Activated CD4-positive, alpha-beta memory T cell treated with anti-CD3 and anti-CD28 coated beads, Interleukin-2, amount 10 ng/mL, durations not matched to agents 7 days and 5 days (primary cell): ENCODE measurements around the gene ZMYND8. TPM values are rescaled to one million over a fixed set of nuclear protein-coding genes. Genes with fewer than 3 reads are reported as not detected.
"Not testable (repeated sequence)": the region's sequence is repeated elsewhere in the genome, so short reads cannot be mapped to it uniquely, and the experiment has no call there.

Experiments
- CTCF ChIA-PET: fragments of 350-600 bp; sonication (Branson Sonifier 250); formaldehyde crosslinking; loops from one replicate; lab custom pipeline; 2021; ENCODE audit warnings: antibody characterized with exemption, inconsistent platforms; lab: Charles Lee
- POLR2A ChIA-PET: fragments of 350-600 bp; sonication (Branson Sonifier 250); formaldehyde crosslinking; loops from one replicate; lab custom pipeline; 2021; ENCODE audit warnings: antibody characterized with exemption; lab: Charles Lee
- DNase-seq: peaks from one replicate; pipeline ENCODE4 v3.0.0-alpha.2; 2020
- H3K27ac Mint-ChIP-seq: one replicate; pipeline ENCODE4 v1.8.0; 2021; ENCODE audit warnings: mild to moderate bottlenecking, mixed read lengths
- H3K27me3 Mint-ChIP-seq: one replicate; pipeline ENCODE4 v1.8.0; 2021; ENCODE audit warnings: mixed read lengths
- H3K36me3 Mint-ChIP-seq: one replicate; pipeline ENCODE4 v1.8.0; 2021; ENCODE audit warnings: low read depth, mixed read lengths
- H3K4me1 Mint-ChIP-seq: one replicate; pipeline ENCODE4 v1.8.0; 2021; ENCODE audit warnings: mixed read lengths
- H3K4me3 Mint-ChIP-seq: one replicate; pipeline ENCODE4 v1.8.0; 2021; ENCODE audit warnings: mild to moderate bottlenecking, mixed read lengths
- H3K9me3 Mint-ChIP-seq: one replicate; pipeline ENCODE4 v1.8.0; 2021; ENCODE audit warnings: mixed read lengths
- total RNA-seq, 2 experiments: library from RNA; stranded (reverse); gene quantifications; one replicate each; pipeline ENCODE4 v1.2.3, GENCODE V29; 2021

The ZMYND8 gene
- total RNA-seq, 2 experiments from 2014 or later: 37.8 to 44.2 TPM

DNA sequence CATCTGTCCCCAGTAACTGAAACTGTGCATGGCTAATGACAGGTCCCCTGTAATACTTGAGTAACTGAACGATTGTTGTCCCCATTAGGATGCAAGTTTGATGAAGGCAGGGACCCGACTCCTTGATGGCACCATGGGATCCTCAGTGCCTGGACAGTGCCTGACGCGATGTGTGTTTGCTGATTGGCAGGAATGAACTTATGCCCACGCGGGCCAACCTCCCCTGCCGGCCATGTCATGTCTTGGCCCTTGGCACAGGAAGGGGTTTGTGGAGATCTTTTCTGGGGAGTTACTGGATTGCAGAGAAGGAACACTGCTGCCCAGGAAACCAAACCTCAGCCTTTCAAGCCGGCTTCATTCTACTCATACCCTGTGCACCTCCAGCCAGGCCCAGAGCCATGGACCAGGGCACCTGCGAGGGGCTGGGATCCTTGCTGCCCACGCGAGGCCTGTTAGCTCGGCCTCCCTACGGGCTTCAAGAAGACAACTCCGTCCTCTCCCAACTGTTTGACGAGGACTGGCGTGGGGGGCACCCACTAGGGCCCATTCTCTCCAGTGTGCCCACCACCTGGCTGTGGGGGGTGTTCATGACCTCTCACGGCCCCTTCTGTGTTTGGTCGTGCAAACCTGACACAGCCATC, 147.8 kb downstream of the ZMYND8 start:
- ChIA-PET CTCF (interaction anchor here (0.6 to 2.3 kb wide), 3 partner anchors 9 to 176 kb away, joined by 3 to 8 read pairs (median 3); no protein-coding TSS in a partner anchor), POLR2A (interaction anchor here (0.6 kb wide), 1 partner anchor 14 kb away, joined by 3 read pairs; no protein-coding TSS in a partner anchor)
- no peak for DNase-seq
- no peak overlapping the region for H3K27ac Mint-ChIP-seq
- H3K27me3 Mint-ChIP-seq: no peaks in the 10 kb centered on the region
- H3K36me3 Mint-ChIP-seq: peaks cover 9% of the 10 kb centered on the region
- H3K4me1 Mint-ChIP-seq: no peaks in the 10 kb centered on the region
- H3K9me3 Mint-ChIP-seq: no peaks in the 10 kb centered on the region
- no peak overlapping the region for H3K4me3 Mint-ChIP-seq

DNA sequence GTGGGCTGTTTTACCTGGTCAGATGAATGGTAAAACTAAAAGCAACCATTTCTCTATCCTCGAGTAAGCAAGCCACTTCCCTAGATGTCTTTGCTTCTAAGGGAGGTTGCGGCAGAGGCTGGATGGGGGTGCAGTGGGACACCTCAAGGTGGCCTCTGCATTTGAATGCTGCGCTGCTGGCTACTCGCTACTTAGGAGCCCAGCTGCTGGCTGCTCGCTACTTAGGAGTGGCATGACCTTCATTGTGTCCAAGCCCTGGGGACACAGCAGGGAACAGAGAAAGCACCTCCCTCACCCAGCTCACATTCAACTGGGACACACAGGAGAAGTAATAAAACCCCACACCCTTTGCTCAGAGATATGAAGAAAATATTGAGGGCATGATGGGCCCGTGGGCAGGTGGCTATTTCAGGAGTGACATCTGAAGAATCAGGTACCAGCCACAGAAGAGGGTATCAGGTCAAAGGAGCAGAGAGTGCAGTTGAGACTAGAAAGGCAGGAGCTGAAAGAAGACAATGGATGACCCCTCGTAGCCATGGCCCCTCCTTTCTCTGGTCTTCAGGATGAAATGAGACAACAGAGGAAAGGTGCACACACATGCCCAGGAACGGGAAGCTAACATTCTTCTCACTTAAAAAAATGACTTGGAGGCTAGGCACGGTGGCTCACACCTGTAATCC, 149.4 kb downstream of the ZMYND8 start:
- Mint-ChIP-seq H3K27me3 (no peaks in the 10 kb centered on the region), H3K27ac (no peak overlapping the region), H3K9me3 (no peaks in the 10 kb centered on the region), H3K4me1 (no peaks in the 10 kb centered on the region), H3K4me3 (no peak overlapping the region), H3K36me3 (peaks cover 9% of the 10 kb centered on the region)
- DNase-seq: no peak
- ChIA-PET CTCF (interaction anchor here (2.3 kb wide), 1 partner anchor 177 kb away, joined by 8 read pairs; no protein-coding TSS in a partner anchor), POLR2A (no interaction called here)

DNA sequence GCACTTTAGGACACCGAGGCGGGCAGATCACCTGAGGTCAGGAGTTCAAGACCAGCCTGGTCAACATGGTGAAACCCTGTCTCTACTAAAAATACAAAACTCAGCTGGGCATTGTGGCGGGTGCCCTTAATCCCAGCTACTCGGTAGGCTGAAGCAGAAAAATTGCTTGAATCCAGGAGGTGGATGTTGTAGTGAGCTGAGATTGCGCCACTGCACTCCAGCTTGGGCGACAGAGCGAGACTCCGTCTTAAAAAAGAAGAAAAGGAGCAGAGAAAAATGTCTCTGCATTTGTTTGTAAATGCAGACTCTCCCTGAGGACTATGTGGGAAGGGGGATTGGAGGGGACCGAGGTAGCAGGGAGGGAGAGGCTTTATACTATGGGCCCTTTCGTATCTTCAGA, 149.9 kb downstream of the ZMYND8 start:
- not testable (repeated sequence) for DNase-seq, H3K27ac Mint-ChIP-seq, H3K4me3 Mint-ChIP-seq, H3K4me1 Mint-ChIP-seq, H3K9me3 Mint-ChIP-seq, H3K36me3 Mint-ChIP-seq, H3K27me3 Mint-ChIP-seq
- ChIA-PET POLR2A (interaction anchor here (0.6 kb wide), 1 partner anchor 67 kb away, joined by 3 read pairs; no protein-coding TSS in a partner anchor), CTCF (interaction anchor here (2.3 kb wide), 1 partner anchor 178 kb away, joined by 8 read pairs; no protein-coding TSS in a partner anchor)

DNA sequence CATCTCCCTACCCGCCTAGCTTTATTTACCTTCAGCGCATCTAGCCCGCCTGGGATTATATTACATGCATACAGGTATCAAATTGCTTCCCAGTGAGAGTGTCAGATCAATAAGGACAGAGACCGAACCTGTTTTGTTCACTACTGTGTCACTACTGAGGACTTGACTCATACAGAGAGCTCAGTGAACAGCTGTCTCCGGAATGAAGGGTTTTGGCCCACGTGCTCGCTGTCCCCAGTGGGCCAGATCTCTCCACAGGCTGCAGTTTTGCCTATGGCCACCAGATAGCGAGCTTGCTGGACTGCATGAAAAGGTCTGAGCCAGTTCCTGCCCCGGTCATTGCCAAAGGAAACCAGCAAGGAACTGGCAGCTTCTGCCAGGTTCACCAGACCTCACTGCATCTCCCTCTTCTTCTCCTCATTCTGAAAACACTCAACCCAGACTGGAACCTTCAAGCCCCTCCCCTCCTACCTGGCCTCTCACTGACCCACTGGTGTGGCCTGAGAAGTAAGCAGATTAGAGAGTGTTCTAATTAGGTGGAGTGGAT, 150.8 kb downstream of the ZMYND8 start:
- no peak overlapping the region for H3K27ac Mint-ChIP-seq
- no peaks in the 10 kb centered on the region for H3K4me1 Mint-ChIP-seq
- no peaks in the 10 kb centered on the region for H3K27me3 Mint-ChIP-seq
- H3K4me3 Mint-ChIP-seq: no peak overlapping the region
- H3K36me3 Mint-ChIP-seq: peaks cover 9% of the 10 kb centered on the region
- CTCF ChIA-PET: interaction anchor here (0.7 to 2.5 kb wide), 3 partner anchors 9 to 334 kb away, joined by 3 to 15 read pairs (median 4); no protein-coding TSS in a partner anchor
- POLR2A ChIA-PET: no interaction called here
- H3K9me3 Mint-ChIP-seq: no peaks in the 10 kb centered on the region
- no peak for DNase-seq

DNA sequence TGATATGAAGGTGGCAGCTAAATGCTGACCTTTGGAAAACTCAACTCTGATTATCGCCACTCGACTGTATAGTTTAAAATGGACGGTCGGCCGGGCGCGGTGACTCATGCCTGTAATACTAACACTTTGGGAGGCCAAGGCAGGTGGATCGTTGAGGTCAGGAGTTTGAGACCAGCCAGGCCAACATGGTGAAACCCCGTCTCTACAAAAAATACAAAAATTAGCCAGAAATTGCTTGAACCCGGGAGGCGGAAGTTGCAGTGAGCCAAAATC, 151.7 kb downstream of the ZMYND8 start:
- POLR2A ChIA-PET, H3K4me3 Mint-ChIP-seq, H3K27ac Mint-ChIP-seq, DNase-seq, H3K9me3 Mint-ChIP-seq, H3K27me3 Mint-ChIP-seq, H3K36me3 Mint-ChIP-seq, H3K4me1 Mint-ChIP-seq: not testable (repeated sequence)
- CTCF ChIA-PET: interaction anchor here (0.7 to 2.5 kb wide), 3 partner anchors 9 to 335 kb away, joined by 3 to 15 read pairs (median 4); no protein-coding TSS in a partner anchor

DNA sequence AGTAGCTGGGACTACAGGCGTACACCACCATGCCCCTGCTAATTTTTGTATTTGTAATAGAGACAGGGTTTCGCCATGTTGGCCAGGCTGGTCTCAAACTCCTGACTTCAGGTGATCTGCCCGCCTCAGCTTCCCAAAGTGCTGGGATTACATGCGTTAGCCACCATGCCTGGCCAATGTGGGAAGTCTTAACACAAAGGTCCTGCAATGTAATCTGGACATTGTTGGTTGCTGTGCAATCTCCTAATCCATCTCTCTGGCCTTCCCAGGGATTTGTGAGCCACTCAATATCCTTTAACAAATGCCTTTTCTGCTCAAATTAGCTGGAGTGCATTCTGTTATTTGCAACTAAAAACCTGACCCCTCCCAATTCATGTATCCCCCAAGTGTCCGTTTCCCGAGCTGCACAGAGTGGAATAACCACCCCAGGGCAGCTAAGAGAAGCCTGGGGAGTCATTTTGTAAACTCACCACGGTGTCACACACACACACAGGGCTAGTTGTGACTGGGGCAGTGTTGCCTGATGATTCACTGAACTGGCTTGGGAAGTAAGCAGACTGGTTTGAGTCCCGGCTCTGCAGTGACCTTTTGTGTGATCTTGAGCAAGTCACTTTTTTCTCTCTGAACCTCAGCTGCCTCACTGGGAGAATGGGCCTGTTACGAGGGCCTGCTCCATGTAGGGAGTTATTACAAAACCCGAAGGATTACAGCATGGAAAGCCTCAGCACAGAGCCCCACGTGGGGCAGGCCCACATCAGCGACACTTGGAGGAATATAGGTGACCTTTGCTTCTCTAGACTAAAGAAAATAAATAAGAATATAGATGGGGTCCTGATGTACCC, 152.3 kb downstream of the ZMYND8 start:
- H3K36me3 Mint-ChIP-seq: no peaks in the 10 kb centered on the region
- ChIA-PET CTCF (interaction anchor here (2.5 kb wide), 1 partner anchor 180 kb away, joined by 15 read pairs; no protein-coding TSS in a partner anchor), POLR2A (no interaction called here)
- H3K4me3 Mint-ChIP-seq: no peak overlapping the region
- no peaks in the 10 kb centered on the region for H3K9me3 Mint-ChIP-seq
- no peaks in the 10 kb centered on the region for H3K4me1 Mint-ChIP-seq
- H3K27ac Mint-ChIP-seq: no peak overlapping the region
- no peaks in the 10 kb centered on the region for H3K27me3 Mint-ChIP-seq
- no peak for DNase-seq

DNA sequence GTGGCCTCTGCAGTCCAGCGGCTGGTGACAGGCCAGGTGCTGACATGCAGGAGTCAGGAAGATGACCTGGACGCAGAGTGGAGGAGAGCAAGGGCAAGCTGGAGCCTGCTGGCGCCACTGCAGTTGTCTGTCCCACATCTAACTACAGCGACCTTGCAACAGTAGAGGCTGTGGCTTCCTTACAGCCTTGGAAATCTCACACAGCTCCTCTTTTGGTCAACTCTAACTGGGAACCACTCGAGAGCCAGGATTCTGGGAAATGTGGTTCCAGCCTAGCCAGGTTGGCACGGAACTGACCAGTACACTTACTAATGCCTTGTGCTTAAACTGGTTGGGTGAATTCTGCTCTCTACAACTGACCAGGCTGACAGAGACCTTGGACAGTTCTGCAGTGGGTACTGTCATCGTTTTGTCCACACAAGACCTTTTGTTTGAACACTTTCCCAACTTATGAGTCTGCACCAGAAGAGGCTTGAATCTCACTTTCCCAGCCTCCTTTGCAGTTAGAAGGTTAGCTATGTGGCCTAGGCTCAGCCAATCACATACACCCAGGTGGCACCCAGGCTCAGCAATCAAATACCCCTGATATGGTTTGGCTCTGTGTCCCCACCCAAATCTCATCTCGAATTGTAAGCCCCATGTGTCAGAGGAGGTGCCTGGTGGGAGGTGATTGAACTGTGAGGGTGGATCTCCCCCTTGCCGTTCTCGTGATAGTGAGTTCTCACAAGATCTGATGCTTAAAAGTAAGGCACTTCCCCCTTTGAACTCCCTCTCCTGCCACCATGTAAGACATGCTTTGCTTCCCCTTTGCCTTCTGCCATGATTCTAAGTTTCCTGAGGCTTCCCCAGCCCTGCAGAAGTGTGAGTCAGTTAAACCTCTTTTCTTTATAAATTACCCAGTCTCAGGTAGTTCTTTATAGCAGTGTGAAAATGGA, 153.5 kb downstream of the ZMYND8 start:
- no peak for DNase-seq
- Mint-ChIP-seq H3K4me3 (no peak overlapping the region), H3K9me3 (no peaks in the 10 kb centered on the region), H3K27me3 (no peaks in the 10 kb centered on the region), H3K27ac (no peak overlapping the region), H3K4me1 (peaks cover 4% of the 10 kb centered on the region), H3K36me3 (no peaks in the 10 kb centered on the region)
- CTCF ChIA-PET: interaction anchor here (0.6 kb wide), 1 partner anchor 792 kb away, joined by 3 read pairs; no protein-coding TSS in a partner anchor
- POLR2A ChIA-PET: interaction anchor here (0.6 kb wide), 1 partner anchor 30 kb away, joined by 3 read pairs; no protein-coding TSS in a partner anchor

DNA sequence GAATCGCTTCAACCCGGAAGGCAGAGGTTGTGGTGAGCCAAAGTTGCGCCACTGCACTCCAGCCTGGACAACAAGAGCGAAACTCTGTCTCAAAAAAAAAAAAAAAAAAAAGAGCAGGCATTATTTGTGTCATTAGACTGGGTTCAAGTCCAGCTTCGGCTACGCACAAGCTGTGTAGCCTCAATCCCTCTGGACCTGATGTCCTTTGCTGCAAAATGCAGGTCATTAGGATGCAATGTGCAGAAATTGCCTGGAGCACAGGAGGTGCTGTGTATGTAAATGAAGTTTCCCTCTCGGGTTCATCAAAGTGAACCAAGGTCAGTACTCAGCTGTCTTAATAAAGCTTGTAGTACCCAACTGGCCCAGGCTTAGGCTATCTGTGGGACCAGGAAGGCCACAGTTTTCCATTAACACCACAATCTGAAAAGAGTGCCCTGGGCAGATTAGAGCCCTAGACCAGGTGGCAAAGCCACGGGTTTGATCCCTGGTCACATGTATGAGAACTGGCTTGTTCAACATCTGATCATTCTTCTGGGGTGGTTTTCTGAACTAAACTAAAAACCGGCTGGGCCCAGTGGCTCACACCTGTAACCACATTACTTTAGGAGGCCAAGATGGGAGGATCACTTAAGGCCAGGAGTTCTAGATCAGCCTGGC, 155.3 kb downstream of the ZMYND8 start:
- Mint-ChIP-seq H3K27ac (no peak overlapping the region), H3K36me3 (no peaks in the 10 kb centered on the region), H3K4me3 (no peak overlapping the region), H3K9me3 (no peaks in the 10 kb centered on the region), H3K27me3 (no peaks in the 10 kb centered on the region), H3K4me1 (peaks cover 10% of the 10 kb centered on the region)
- ChIA-PET POLR2A (no interaction called here), CTCF (interaction anchor here (1.0 to 1.4 kb wide), 2 partner anchors 183 to 447 kb away, joined by 3 to 6 read pairs; no protein-coding TSS in a partner anchor)
- no peak for DNase-seq

DNA sequence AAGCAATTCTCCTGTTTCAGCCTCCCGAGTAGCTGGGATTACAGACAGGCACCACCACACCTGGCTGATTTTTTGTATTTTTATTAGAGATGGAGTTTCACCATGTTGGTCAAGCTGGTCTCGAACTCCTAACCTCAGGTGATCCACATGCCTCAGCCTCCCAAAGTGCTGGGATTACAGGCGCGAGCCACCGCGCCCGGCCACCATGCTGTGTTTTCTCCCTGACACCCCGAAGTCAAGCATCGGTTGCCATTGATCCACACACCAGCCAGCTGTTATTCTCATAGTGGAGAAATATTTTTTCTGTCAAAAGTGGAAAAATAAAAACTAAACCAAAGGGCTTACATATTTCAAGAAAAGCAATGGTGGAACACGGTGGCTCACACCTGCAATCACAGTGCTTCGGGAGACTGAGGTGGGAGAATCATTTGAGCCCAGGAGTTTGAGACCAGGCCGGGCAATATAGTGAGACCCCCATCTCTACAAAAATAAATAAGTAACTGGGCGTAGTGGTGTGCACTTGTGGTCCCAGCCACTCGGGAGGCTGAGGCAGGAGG, 157.4 kb downstream of the ZMYND8 start:
- DNase-seq: no peak
- peaks cover 3% of the 10 kb centered on the region for H3K27me3 Mint-ChIP-seq
- H3K4me3 Mint-ChIP-seq: no peak overlapping the region
- no peaks in the 10 kb centered on the region for H3K9me3 Mint-ChIP-seq
- no peak overlapping the region for H3K27ac Mint-ChIP-seq
- H3K36me3 Mint-ChIP-seq: no peaks in the 10 kb centered on the region
- peaks cover 12% of the 10 kb centered on the region for H3K4me1 Mint-ChIP-seq
- CTCF ChIA-PET: interaction anchor here (0.8 to 4.0 kb wide), 5 partner anchors 21 to 421 kb away, joined by 3 to 77 read pairs (median 4); no protein-coding TSS in a partner anchor
- POLR2A ChIA-PET: interaction anchor here (1.2 kb wide), 1 partner anchor 15 kb away, joined by 3 read pairs; no protein-coding TSS in a partner anchor

DNA sequence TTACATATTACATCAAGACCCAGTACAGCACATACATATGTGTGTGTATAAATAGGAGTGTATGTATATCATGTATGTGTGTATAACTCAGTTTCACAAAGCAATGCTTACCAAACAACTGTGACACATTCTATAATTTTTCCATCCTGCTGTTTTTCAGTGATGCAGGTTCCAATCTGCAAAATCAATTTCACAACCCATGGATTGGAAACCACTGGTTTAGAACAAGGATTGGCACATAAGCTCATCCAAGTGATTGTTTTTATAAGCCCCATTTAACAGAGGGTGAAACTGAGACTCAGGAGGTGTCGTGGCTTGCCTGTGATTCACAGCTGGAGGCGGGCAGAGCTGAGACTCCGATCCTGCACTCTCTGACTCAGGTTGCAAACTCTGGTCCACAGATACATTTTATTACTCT, 158.2 kb downstream of the ZMYND8 start:
- no peaks in the 10 kb centered on the region for H3K9me3 Mint-ChIP-seq
- CTCF ChIA-PET: interaction anchor here (0.8 to 4.0 kb wide), 5 partner anchors 21 to 422 kb away, joined by 3 to 77 read pairs (median 4); no protein-coding TSS in a partner anchor
- H3K27me3 Mint-ChIP-seq: peaks cover 3% of the 10 kb centered on the region
- DNase-seq: no peak
- POLR2A ChIA-PET: no interaction called here
- no peak overlapping the region for H3K4me3 Mint-ChIP-seq
- no peaks in the 10 kb centered on the region for H3K36me3 Mint-ChIP-seq
- H3K27ac Mint-ChIP-seq: no peak overlapping the region
- peaks cover 12% of the 10 kb centered on the region for H3K4me1 Mint-ChIP-seq
